Ureter (tissue), 1 donor: ENCODE results near the gene TRPM5. TPM values are rescaled to one million over a fixed set of nuclear protein-coding genes. Genes with fewer than 3 reads are reported as not detected.

ENCODE experiments used
- DNase-seq: peaks from one replicate; pipeline ENCODE4 v3.0.0-alpha.2; 2020; ENCODE audit warnings: low spot score
- total RNA-seq: library from RNA; stranded (reverse); gene quantifications from one replicate; pipeline ENCODE4 v1.2.4, GENCODE V29; 2023
- donor health status: DM: yes; HTN: yes; CAD: no.

The TRPM5 gene
- total RNA-seq, 1 donor from 2014 or later: 0.60 TPM

- DNase-seq: no peak
These were observed 37.9 kb downstream of the TRPM5 start for GRCh38 chr11:2406451-2406850.

GRCh38 chr11:2404735-2405196 lies 39.5 kb downstream of the TRPM5 start:
- DNase-seq: no peak

GRCh38 chr11:2402890-2403645 lies 41.2 kb downstream of the TRPM5 start:
- no peak for DNase-seq

- DNase-seq: no peak
These were observed 42.2 kb downstream of the TRPM5 start for GRCh38 chr11:2402106-2402505.

- DNase-seq: no peak
These were observed 42.8 kb downstream of the TRPM5 start for GRCh38 chr11:2401436-2401984.

GRCh38 chr11:2400762-2401435 lies 43.4 kb downstream of the TRPM5 start:
- no peak for DNase-seq

- peak; percentile 100 for DNase-seq
These were observed 44.1 kb downstream of the TRPM5 start, which contains the start of gene TSSC4 for GRCh38 chr11:2400069-2400761. TSSC4 (plus strand) TSS chr11:2400750; CDS start chr11:2402634, 1,884 bp downstream.

GRCh38 chr11:2399488-2400068 lies 44.7 kb downstream of the TRPM5 start:
- DNase-seq: no peak

GRCh38 chr11:2398664-2399355 lies 45.5 kb downstream of the TRPM5 start:
- DNase-seq: no peak

GRCh38 chr11:2397005-2397404 lies 47.3 kb downstream of the TRPM5 start:
- no peak for DNase-seq

- DNase-seq: no peak
These were observed 47.8 kb downstream of the TRPM5 start for GRCh38 chr11:2396471-2396870.

GRCh38 chr11:2395856-2396255 lies 48.5 kb downstream of the TRPM5 start:
- no peak for DNase-seq

GRCh38 chr11:2395211-2395730 lies 49.0 kb downstream of the TRPM5 start:
- DNase-seq: no peak

GRCh38 chr11:2394818-2395105 lies 49.6 kb downstream of the TRPM5 start:
- DNase-seq: no peak

Other genes starting within 250 kb of the TRPM5 start
- gene ASCL2, start 173.9 kb downstream of the TRPM5 start, total RNA-seq: 7.9 TPM
- gene C11orf21, start 142.6 kb downstream of the TRPM5 start, total RNA-seq: 2.3 TPM
- gene TSPAN32, start 142.5 kb downstream of the TRPM5 start, total RNA-seq: 4.3 TPM
- gene CD81, start 67.2 kb downstream of the TRPM5 start, total RNA-seq: 831 TPM
- gene TSSC4, start 43.8 kb downstream of the TRPM5 start, total RNA-seq: 41.6 TPM
- 63.0 TPM for gene KCNQ1, start 494 bp upstream of the TRPM5 start, total RNA-seq